ENCODE data around the gene LIPM.

The LIPM gene

GRCh38 chr10:88804083-88804812 is 1.7 kb downstream of the LIPM start:
- no peak for DNase-seq

DNA sequence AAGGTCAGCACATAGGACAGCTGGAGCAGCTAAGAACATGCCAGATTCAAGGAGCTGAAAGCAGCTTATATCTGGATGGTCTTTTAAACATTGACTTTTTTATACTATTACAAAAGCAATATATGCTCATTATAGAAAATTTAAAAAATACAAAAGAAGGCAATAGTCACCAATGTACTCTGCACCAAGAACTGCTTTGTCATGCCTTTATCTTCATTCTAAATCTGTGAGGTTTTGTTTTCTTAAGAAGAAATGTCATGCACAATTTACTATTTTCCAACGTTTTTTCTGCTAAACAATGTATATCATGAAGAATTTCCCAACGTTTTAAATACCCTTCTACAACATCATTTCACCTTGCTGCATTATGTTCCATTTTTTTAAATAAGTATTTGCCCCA is 2.8 kb downstream of the LIPM start:
- no peak for DNase-seq

DNA sequence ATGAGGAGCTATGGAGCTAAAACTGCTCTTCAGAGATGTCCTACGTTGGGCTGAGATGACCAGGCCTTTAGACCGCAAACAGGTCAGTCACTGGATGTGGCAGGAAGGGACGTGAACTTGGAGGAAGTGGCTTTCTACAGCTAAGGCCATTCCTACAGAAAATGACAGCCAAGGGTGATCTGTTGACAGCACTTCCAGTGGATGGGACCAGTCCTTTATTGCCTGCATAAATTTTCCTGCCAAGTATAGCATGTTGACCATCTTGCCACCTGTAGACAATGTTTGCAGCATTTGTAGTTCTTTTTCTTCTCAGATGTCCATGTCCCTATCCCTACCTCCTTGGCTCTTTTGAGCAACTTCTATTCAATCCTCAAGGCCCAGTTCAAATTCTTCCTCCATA is 3.4 kb downstream of the LIPM start:
- DNase-seq: no peak

GRCh38 chr10:88809621-88810020 is 7.1 kb downstream of the LIPM start:
- DNase-seq: no peak

DNA sequence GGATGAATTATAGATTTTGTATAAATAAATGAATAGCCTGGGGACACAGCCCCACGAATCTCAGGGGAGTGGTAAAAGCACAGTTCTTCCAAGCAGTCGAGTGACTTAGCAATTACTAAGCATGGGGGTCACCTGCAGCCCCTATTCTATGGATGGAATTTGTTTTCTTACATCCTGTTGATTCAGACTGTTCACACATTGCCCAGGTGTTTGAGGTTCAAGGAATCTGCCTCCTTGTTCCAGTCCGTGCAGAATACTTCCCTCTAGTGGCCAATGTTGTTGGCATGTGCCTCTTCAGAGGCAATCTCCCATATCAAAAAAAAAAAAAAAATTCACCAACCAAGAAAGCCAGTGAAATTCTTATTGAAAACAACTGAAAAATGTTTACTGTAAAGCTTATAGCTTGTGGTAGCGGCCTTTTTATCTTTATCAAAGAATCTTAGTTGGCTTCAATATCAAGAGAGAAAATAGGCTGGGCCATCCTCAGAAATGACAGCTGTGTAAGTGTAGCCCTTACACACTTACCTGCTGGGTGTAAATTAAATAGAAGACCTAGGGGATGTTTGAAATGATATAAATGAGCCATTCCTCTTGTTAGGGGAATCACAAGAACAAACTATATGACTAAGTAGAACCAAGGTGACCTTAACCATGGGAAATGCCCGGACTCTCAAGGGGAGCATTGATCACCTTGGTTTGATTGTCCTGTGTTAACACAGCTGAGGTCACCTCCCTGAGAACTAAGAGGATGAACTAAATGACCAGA is 7.8 kb downstream of the LIPM start:
- DNase-seq: peak; percentile 74 to 82 (median 78)

- no peak for DNase-seq
Measured at GRCh38 chr10:88813200-88813599, 10.7 kb downstream of the LIPM start.

DNA sequence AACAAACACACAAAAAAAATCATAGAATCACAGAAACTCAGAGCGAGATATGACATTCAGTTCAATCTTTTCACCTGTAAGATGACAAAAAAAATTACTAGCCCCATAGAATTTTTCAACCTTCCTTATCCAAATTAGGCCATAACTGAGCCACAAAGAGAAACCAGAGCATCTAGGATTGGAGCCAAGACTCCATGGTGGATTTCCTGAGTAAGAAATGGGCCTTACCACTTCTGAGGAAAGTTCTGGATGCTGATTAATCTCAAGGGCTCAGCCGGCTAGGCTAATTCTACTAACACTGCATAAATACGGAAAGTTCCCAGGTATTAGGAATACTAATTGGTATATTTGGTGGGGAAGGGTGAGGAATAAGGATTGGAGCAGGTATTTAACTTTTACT is 16.8 kb downstream of the LIPM start:
- DNase-seq: no peak

- no peak for DNase-seq
Measured at GRCh38 chr10:88820748-88821401, 18.3 kb downstream of the LIPM start.

- DNase-seq: no peak
Measured at GRCh38 chr10:88826388-88826787, 23.9 kb downstream of the LIPM start.

- no peak for DNase-seq
Measured at GRCh38 chr10:88827671-88828070, 25.1 kb downstream of the LIPM start.

GRCh38 chr10:88828310-88828709 is 25.8 kb downstream of the LIPM start:
- DNase-seq: no peak

GRCh38 chr10:88830643-88831268 is 28.2 kb downstream of the LIPM start:
- DNase-seq: no peak

GRCh38 chr10:88831709-88832108 is 29.2 kb downstream of the LIPM start:
- no peak for DNase-seq

DNA sequence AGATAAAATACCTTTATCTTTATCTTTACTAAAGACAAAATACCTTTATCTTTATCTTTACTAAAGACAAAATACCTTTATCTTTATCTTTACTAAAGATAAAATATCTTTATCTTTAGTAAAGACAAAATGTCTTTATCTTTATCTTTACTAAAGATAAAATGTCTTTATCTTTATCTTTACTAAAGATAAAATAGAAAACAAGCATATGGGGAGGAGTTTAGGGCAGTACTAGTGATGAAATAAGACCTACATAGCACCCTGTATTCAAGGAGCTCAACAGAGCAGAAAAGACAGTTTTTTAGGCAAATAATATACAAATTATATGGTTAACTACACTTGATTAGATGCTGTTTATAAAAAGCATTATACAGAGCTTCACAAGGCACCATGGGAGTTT is 29.8 kb downstream of the LIPM start:
- DNase-seq: no peak

DNA sequence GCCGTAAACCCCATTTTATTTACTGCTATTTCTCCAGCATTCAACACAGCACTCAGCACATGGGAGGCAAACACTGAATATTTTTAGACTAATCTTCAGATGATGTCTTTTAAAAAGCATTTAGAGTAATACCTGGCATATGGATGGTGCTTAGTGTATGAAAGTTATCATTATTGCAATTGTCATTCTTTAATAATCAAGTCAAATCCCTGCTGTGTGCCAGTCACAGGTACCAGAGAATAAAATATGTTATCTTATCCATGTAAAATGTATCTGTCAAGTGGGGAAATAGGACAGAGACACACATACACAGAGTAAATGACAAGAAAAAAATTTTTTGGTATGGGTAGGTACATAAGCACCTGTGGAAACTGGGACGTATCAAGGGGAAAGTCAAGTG is 30.6 kb downstream of the LIPM start:
- DNase-seq: no peak

GRCh38 chr10:88833723-88834122 is 31.2 kb downstream of the LIPM start:
- DNase-seq: peak; percentile 54 to 69 (median 65)

DNA sequence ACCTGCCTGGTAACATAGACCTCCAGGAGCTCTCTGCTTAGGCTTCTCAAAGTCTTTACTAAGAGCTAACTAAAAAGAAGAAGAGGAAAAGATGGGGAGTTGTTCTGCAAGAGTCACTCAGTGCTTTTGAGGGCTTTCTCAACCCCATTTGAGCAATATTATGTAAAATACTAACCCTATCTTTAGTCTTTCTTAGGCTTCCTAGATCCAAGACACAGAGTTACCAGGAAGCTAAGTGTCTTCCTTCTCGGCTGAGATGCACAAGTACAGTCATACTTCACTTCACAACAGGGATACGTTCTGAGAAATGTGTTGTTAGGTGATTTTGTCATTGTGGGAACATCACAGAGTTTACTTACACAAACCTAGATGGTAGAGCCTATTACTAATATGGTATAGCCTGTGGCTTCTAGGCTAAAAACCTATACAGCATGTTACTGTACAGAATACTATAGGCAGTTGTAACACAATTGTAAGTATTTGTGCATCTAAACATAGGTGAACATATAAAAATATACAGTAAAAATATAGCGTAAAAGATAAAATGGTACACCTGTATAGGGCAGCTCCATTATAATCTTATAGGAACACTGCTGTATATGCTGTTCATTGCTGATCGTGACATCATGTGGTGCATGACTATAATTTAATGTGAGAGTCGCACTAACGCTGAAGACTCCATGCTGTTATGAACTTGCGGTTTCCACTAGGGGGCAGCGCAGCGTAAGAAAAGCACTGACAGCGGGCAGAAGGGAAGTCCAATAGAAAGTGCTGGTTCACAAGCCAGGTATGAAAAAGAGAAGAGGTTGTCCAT is 32.8 kb downstream of the LIPM start:
- DNase-seq: peak; percentile 91 to 94 (median 93)

GRCh38 chr10:88835910-88836221 is 33.3 kb downstream of the LIPM start:
- no peak for DNase-seq

GRCh38 chr10:88837632-88838031 is 35.1 kb downstream of the LIPM start:
- DNase-seq: peak; percentile 71 to 89 (median 71)

- peak; percentile 72 to 87 (median 74) for DNase-seq
Measured at GRCh38 chr10:88838766-88839350, 36.3 kb downstream of the LIPM start.

- peak in 1 of 3 donors; percentile 25 for DNase-seq
Measured at GRCh38 chr10:88840104-88840503, 37.6 kb downstream of the LIPM start.

DNA sequence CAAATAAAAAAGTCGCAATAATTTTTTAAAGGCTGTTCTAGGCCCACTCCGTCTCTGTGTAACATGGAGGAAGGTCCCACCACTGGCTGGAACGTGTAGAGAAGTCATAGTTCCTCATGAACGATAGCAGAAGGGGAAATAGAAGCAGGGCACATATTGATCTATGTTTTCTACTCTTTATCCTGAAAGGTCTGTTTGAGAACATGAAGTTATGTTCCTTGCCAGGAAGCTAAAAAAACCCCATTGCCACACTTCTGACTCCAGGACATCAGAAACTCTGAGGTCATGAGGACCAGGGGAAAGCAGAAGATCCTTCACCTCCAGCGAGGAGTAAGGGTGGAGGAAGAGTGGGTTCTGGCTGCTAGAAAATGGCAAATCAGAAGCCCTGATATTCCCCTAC is 38.4 kb downstream of the LIPM start:
- peak in 2 of 3 donors; percentile 47 to 68 for DNase-seq

Measured in suppressor macrophage treated with lipopolysaccharide for 1 hour (primary cell).